HG03175 (cell line): ENCODE results near the gene PEDS1.
"Not testable (repeated sequence)": the region's sequence is repeated elsewhere in the genome, so short reads cannot be mapped to it uniquely, and the experiment has no call there.

Experiments
- ATAC-seq: cut with Tn5 transposase; IDR thresholded peaks from one replicate; pipeline ENCODE4 v1.9.1; 2021; ENCODE audit warnings: mild to moderate bottlenecking, moderate library complexity; ENCODE audit not compliant: unreplicated experiment

Gene PEDS1

DNA sequence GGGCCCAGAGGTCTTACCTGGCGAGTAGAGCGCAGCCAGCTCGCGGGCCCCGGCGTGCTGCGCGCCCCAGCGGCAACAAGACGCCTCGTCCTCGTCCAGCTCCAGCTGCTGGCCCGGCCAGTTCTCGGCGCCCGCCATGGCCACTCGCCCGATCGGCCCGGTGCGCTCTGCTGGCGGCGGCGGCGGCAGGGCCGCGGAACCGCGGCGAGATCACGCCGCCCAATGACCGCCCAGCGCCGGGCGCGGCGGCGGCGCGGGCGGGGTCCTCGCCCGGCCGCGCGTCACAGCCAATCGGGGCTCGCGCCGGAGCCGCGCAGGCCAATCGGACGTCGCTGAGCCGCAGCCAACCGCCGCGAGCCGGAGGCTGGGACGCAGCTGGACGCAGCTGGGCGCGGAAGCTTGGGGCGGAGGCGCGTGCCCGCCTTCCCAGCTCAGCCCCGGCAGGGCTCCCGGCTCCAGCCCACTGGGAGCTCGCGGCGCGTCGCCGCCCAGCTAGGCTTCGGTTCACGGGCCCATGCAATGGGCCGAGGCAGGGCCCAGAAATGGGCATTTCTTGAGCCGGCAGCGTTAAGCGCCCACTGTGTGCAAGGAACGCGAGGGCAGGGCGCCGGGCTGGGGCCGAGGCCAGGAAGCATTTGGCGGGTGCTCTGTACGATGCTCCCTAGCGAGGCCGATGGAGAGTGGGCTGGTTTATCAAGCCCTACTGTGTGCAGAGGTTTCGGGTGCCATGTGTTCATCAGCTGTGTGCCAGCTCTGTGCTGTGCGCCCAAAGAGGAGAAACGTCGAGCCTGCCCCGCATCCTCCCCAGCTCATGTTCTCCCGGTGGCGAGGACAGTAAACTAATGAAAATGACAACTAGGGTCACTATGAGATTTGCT is at the start of gene PEDS1:
Gene PEDS1 (minus strand): TSS at position 224 of the 878 bp plus-strand sequence. CDS start 86 bp downstream, at position 138.
- peak; percentile 96 for ATAC-seq

DNA sequence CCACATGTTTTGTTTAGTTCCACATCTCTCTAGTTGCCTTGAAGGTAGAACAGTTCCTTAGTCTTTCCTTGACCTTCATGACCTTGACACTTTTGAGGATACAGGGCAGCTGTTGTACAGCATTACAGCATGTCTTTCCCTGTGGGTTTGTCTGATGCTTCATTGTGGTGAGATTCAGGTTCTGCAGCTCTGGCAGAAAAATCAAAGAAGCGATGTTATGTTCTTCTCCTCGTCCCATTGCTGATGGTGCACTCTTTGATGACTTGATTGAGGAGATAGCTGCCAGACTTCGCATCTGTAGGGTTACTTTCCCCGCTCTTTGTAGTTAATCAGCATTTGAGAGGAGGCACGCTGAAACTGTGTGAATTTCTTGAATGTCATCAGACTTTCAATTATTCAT is 49.2 kb upstream of the PEDS1 start:
- ATAC-seq: no peak

DNA sequence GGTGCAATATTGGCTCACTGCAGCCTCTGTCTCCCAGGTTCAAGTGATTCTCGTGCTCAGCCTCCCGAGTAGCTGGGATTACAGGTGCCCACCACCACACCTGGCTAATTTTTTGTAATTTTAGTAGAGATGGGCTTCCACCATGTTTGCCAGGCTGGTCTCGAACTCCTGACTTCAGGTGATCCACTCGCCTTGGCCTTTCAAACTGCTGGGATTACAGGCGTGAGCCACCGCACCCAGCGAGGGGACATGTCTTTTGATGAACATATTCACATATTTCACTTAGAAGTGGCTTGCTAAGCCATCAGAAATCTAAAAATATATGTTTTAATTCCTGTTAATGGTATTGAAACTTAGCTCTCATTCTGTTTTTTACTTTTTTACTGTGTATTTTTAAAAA is 48.2 kb upstream of the PEDS1 start:
- not testable (repeated sequence) for ATAC-seq

DNA sequence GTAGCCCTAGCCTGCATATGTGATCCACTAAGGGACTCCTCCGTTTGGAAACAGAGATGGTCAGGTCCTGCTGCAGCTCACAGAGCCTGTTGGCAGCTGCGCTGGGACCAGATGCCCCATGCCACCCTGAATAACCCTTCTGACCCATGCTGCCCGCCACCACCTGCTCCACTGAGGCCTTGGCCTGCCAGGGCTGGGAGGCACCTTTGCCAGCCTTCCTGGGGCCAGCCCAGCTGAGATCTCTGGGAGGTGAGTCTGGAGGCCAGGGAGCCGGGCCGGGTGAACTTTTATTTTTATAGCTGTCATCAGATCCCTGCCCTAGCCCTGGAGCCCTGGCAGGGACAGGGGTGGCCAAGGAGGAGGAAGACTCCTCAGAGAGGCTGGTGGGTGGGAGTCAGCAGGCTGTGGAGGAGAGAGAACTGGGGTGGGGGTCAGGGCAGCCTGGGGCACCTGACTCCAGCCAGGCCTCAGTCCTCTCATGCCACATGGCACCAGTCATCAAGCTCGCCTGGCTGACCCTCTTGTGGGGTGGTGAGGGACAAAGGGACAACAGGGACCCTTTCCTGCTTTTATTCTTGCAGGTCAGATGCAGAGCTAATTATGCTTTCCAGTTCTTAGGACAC is 47.1 kb upstream of the PEDS1 start:
- no peak for ATAC-seq

DNA sequence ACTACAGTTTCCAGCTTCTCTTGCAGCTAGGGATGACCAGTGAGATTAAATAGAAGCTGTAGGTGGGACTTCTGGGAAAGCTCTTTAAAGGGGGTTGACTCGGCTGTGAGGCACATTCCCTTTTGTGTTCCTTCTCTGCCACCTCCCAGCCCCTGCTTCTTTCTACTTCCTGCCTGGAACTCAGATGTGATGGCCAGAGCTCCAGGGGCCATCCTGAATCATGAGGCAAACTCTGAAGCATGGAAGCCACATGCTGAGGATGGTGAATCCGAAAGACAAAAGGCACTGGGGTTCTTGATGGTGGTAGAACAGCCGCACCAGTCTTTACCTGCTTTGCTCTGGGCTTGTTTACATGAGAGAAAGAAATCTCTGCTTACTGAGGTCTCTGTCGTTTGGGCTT is 46.2 kb upstream of the PEDS1 start:
- no peak for ATAC-seq

DNA sequence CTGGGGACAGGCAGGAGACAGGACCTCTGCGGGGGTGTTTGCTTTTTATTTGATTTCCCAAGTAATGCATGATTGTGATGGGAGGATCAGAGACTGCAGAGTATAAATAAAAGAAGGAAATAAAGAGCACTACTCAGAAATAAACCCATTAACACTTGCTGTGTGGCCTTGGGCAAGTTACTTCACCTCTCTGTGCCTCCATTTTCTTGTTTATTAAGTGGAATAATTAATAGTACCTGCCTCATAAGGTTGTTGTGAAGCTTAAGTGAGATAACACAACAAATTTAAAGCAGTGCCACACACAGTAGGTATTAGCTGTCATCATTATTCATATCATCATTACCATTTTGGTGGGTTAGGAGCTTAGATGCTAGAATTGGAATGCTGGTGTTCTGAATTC is 45.2 kb upstream of the PEDS1 start:
- ATAC-seq: no peak

DNA sequence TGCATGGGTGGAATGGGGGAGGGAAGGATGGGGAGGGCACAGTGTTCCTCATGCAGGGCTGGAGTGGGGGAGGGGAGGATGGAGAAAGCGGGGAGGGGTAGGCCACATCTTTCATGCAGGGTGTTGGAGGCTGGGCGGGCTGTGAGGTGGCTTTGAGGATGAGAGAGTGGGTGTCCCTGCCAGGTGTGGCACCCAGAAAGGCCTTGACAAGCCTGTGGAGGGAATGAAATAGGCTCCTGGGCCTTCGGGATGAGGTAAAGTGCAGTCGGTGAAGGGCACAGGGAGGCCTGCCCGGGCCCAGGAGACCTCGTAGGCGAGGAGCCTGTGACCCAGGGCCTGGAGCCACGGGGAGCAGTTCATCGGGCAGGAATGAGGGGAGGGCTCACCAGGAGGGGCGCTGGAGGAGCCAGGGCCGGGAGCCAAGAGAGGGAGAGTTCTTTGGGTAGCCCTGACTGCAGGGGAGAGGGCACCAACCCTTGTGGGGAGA is 44.7 kb upstream of the PEDS1 start:
- ATAC-seq: no peak

DNA sequence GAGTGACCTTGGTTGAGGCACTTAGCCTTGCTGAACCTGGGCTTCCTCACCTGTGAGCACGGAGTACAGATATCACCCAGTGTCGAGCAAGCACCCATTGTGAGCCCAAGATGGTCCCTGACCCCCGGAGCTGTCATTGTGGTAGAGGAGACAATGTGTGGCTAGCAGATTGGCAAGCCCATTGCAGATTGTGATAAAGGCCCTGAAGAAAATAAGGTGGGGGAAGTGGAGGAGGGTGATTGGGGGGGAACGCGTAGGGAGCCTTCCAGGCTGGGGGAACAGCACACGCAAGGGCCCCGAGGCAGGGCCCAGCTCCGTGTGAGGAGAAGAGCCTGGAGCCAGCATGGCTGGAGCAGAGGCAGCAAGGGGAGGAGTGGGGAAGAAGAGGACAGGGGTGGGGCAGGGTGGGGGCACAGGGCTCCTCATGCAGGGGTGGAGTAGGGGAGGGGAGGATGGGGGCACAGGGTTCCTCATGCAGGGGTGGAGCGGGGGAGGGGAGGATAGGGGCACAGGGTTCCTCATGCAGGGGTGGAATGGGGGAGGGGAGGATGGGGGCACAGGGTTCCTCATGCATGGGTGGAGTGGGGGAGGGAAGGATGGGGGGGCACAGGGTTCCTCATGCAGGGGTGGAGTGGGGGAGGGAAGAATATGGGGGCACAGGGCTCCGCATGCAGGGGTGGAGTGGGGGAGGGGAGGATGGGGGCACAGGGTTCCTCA is 44.1 kb upstream of the PEDS1 start:
- no peak for ATAC-seq

DNA sequence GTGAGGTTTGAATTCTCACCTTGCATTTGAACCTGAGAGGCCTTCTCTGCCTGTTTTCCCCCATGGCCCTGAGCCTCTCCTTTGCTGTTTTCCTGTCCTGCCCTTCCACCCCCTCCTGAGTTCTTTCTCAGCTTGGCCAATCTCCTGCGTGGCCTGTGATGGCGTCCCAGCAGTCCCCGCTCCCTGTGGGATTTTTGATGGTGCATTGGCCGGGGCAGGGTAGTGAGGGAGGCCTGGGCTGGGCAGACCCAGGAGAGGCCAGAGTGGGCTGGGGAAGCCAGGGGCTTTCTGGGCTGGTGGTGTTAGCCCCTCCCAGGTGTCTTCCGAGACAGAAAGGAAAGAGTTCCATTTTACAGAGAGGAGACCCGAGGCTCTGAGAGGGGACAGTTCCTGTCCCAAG is 43.4 kb upstream of the PEDS1 start:
- no peak for ATAC-seq

DNA sequence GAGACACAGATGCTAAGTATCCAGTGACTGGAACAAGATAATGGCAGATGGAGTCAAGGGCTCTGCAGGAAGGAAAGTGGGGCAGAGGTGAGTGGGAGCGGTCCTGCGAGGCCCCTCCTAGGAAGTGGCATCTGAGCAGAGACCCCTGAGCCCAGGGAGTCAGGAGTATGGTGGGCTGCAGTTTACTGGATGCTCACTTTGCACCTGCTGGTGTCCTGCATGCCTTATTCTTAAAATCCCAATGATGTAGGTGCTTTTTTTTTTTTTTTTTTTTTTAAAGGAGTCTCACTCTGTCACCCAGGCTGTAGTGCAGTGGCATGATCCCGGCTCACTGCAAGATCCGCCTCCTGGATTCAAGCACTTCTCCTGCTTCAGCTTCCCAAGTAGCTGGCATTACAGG is 42.7 kb upstream of the PEDS1 start:
- ATAC-seq: no peak

DNA sequence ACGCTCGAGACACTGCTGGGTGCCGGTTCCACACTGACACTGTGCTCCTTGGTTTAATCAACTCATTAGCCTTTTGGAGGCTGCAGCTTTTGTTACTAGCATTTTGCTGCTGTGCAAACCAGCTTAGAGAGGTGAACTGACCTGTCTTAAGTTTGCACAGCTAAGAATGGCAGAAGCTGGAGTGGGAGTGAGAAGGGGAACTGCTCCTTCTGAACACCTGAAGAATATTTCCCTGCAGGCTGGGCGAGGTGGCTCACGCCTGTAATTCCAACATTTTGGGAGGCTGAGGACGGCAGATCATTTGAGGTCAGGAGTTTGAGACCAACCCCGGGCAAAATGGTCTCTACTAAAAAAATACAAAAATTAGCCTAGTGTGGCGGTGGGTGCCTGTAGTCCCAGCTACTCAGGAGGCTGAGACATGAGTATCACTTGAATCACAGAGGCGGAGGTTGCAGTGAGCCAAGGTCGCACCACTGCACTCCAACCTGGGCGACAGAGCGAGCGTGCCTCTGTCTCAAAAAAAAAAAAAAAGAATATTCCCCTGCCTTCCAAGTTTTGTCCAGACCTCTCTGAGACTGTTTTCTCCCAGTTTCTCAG is 42.1 kb upstream of the PEDS1 start:
- no peak for ATAC-seq

DNA sequence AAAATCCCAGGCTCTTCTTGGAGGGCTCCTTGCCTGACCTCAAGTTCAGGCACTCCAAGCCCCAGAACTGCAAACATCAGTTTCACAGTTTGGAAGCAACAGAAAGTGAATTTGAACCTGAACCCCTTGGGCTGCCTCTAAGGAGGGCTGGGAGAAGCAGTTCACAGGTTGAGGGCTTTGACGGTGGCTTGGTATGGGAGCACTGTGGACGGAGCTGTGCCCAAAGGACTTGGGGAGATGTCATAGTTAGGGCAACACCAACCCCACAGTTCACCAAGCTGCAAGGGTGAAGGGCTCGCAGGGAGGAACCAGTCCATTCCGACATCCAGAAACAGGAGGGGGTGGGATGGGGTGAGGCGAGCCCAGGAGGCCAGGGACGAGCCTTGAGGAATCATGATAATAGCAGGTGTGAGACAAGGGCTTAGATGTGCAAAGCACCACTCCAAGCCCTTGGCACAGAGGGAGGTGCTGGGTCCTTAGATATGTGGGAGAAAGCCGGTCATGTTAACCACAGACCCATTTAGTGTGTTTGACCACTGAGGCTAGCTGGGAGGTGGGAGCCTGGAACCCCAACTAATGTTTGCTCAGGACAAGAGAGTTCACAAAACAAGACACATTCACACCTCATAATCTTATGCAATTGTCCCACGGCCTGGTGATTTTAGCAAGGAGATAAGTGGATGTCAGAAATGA is 41.5 kb upstream of the PEDS1 start:
- no peak for ATAC-seq

DNA sequence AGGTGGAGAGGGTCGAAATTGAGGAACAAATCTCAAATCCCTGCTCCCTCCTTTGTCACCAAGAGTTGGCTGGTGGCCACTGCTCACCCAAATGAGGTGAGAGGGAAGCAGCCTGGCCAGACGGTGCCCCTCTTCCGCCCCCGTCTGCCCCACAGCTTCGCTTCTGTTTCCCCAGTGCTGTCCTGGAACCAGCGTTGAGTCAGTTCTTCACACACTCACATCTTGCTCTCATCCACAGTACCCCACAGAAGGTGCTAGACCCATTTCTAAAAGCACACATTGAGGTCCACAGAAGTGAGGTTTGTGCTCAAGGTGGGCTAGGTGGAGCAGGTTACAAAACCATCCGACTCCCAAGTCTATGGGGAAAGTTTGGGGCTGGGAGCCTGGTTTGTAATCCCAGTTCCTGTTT is 40.9 kb upstream of the PEDS1 start:
- ATAC-seq: no peak

DNA sequence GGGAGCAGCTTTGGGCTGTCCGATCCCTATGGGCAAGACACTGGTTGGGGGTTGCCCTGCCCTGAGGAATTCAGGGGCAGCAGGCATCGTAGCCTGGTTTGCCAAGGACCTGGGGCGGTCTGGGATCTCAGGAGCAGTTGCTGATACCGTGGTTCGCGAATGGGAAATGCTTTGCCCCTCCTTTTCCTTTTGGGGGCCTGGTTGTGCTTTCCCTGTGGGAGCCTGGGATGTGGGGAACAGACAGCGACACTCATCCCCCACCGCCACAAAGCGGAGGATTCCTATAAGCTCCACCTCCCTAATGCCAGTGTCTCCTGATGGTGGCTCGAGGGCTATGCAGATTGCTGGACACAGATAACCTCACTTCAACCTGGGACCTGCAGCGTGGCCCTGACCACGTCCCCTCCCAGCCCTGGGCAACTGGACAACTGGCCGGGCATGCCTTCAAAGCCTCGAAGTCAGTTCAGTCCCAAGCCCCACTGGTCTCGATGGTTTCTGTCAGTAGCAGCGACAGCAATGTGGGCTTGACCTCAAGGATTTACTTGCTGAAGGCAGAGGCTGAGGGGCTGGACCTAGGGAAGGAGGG is 40.4 kb upstream of the PEDS1 start:
- ATAC-seq: no peak

DNA sequence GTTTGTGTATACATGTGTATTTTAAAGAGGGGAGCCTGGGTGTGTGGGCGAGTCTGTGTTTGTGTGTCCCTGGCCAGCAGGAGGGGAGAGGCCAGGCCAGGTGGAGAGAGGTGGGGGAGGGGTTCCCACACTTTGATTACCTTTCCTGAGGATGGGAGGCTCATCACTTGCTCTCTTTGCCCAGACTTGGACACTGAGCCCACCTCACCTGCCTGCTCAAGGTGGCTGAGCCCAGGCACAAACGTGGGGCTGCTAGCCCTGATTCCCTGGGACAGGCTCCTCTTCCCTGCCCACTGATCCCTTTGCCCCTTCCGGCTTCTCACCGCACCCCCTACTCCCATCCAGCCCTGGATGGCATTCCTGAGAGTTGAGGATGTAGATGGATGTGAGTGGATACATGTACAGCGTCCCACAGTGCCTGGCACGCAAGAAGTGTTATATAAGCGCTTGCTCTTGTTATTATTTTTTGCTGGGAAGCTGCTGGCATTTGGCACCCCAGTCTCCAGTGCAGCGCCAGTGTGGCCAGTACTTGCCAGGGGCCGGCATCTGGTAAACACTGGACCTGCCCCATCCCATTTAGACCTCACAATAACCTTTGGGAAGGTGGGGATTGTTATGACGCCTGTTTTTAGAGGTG is 39.8 kb upstream of the PEDS1 start:
- ATAC-seq: no peak

DNA sequence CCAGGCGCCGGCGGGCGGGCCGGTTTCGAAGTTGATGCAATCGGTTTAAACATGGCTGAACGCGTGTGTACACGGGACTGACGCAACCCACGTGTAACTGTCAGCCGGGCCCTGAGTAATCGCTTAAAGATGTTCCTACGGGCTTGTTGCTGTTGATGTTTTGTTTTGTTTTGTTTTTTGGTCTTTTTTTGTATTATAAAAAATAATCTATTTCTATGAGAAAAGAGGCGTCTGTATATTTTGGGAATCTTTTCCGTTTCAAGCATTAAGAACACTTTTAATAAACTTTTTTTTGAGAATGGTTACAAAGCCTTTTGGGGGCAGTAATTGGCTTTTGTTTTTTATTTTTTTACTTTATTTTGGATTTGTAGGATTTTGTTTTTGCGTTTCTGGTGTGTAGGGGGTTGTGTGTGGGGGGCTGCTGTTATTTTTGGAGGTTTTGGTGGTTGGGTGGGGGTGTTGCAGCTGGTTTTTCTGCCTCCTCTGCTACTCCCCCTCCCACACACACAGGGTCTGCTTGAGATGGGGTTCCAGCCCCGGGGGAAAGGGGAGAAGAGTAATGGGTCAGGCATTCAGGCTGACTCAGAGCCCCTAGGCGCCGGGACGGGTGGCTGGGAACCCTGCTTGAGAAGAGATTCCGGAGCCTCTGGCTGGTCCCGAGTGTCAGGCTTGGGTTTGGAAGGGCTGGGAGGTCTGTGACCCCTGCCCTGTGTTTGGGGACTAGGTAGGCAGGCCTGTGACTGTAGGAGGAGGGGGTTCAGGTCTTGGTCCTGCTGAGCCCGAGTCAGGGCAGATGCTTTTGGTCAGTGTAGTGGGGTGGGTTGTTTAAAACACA is 39.1 kb upstream of the PEDS1 start:
- ATAC-seq: no peak

DNA sequence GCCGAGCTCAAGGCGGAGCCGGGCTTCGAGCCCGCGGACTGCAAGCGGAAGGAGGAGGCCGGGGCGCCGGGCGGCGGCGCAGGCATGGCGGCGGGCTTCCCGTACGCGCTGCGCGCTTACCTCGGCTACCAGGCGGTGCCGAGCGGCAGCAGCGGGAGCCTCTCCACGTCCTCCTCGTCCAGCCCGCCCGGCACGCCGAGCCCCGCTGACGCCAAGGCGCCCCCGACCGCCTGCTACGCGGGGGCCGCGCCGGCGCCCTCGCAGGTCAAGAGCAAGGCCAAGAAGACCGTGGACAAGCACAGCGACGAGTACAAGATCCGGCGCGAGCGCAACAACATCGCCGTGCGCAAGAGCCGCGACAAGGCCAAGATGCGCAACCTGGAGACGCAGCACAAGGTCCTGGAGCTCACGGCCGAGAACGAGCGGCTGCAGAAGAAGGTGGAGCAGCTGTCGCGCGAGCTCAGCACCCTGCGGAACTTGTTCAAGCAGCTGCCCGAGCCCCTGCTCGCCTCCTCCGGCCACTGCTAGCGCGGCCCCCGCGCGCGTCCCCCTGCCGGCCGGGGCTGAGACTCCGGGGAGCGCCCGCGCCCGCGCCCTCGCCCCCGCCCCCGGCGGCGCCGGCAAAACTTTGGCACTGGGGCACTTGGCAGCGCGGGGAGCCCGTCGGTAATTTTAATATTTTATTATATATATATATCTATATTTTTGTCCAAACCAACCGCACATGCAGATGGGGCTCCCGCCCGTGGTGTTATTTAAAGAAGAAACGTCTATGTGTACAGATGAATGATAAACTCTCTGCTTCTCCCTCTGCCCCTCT is 38.2 kb upstream of the PEDS1 start:
- no peak for ATAC-seq

DNA sequence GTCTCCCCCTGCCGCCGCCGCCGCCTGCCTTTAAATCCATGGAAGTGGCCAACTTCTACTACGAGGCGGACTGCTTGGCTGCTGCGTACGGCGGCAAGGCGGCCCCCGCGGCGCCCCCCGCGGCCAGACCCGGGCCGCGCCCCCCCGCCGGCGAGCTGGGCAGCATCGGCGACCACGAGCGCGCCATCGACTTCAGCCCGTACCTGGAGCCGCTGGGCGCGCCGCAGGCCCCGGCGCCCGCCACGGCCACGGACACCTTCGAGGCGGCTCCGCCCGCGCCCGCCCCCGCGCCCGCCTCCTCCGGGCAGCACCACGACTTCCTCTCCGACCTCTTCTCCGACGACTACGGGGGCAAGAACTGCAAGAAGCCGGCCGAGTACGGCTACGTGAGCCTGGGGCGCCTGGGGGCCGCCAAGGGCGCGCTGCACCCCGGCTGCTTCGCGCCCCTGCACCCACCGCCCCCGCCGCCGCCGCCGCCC is 37.6 kb upstream of the PEDS1 start:
- peak; percentile 20 for ATAC-seq
